ENCODE measurements around the gene SENP8.

DNA sequence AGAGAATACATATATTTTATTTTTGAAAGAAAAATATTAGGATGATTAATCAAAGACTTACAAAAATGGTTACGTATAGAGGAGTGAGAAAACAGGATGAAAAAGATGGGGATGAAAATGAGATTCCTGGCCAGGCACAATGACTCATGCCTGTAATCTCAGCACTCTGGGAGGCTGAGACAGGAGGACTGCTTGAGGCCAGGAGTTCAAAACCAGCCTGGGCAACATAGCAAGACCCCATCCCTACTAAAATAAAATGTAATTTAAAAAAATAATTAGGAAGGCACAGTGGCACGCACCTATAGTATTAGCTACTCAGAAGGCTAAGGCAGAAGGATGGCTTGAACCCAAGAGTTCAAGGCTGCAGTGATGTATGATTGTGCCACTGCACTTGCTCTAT lies 12.1 kb upstream of the SENP8 start:
- TF ChIP-seq CTCF (CRISPR knock-in tag; IDR thresholded peaks at IDR 0.05) (no peak), ZSCAN5A (CRISPR knock-in tag; IDR thresholded peaks at IDR 0.05; ENCODE audit: borderline replicate concordance) (no peak), RAD21 (CRISPR knock-in tag; IDR thresholded peaks at IDR 0.05) (no peak), SIN3A (IDR thresholded peaks at IDR 0.05; ENCODE audit: borderline replicate concordance, low read depth, low read length) (no peak), NR3C1 (CRISPR knock-in tag; IDR thresholded peaks at IDR 0.05) (no peak), RXRA (CRISPR knock-in tag; IDR thresholded peaks at IDR 0.05) (no peak), SRSF1 (optimal IDR thresholded peaks at IDR 0.05; ENCODE audit: low read depth, low read length) (no peak), ZNF317 (CRISPR knock-in tag; IDR thresholded peaks at IDR 0.05) (no peak), TCF7 (IDR thresholded peaks at IDR 0.05; ENCODE audit: low read depth) (no peak)

Data from HepG2 (cell line).